OCI-LY3 (cell line): ENCODE data around the gene FBXW10B.
"Not testable (repeated sequence)": the region's sequence is repeated elsewhere in the genome, so short reads cannot be mapped to it uniquely, and the experiment has no call there.

Experiments
- H2AFZ ChIP-seq: fragments of 200-600, 300-600 bp; shearing (Covaris generic); 2 replicates; pipeline ENCODE4 v1.6.0; 2014; ENCODE audit warnings: antibody characterized with exemption, low read depth, low read length
- H3K27ac ChIP-seq: fragments of 200-600, 300-600 bp; sonication (generic); 2 replicates; pipeline ENCODE4 v1.5.1; 2014; ENCODE audit warnings: mild to moderate bottlenecking, low read length, moderate library complexity, mixed read lengths
- H3K27me3 ChIP-seq: fragments of 200-600, 300-600 bp; sonication (generic); 2 replicates; pipeline ENCODE4 v1.6.1; 2014; ENCODE audit warnings: low read depth, low read length, mixed read lengths
- H3K36me3 ChIP-seq: fragments of 200-600, 300-600 bp; sonication (generic); replicated peaks from 2 replicates; pipeline ENCODE3; 2014; ENCODE audit warnings: low read depth, low read length, mixed read lengths
- H3K4me1 ChIP-seq: fragments of 300-600, 200-600 bp; sonication (generic); 2 replicates; pipeline ENCODE4 v1.6.1; 2014; ENCODE audit warnings: low read length, mixed read lengths
- H3K4me2 ChIP-seq: fragments of 200-600, 300-600 bp; sonication (generic); 2 replicates; pipeline ENCODE4 v1.6.1; 2014; ENCODE audit warnings: low read length, mixed read lengths
- H3K4me3 ChIP-seq: fragments of 300-600, 200-600 bp; sonication (generic); 2 replicates; pipeline ENCODE4 v1.5.1; 2014; ENCODE audit warnings: antibody characterized with exemption, mild to moderate bottlenecking, low read length, moderate library complexity
- H3K79me2 ChIP-seq: fragments of 300-600, 200-600 bp; shearing (Covaris generic); 2 replicates; pipeline ENCODE4 v1.6.1; 2014; ENCODE audit warnings: mild to moderate bottlenecking, low read length, mixed read lengths
- H3K9ac ChIP-seq: fragments of 300-600, 200-600 bp; shearing (Covaris generic); 2 replicates; pipeline ENCODE4 v1.6.0; 2014; ENCODE audit warnings: mild to moderate bottlenecking, low read length, moderate library complexity
- H3K9me3 ChIP-seq: fragments of 200-600, 300-600 bp; shearing (Covaris generic); 2 replicates; pipeline ENCODE4 v1.6.1; 2014; ENCODE audit warnings: low read length, mixed read lengths; ENCODE audit not compliant: insufficient read depth
- H4K20me1 ChIP-seq: fragments of 200-600, 300-600 bp; sonication (generic); 2 replicates; pipeline ENCODE4 v1.6.1; 2016; ENCODE audit warnings: low read length, mixed read lengths; ENCODE audit not compliant: insufficient read depth
- EZH2phosphoT487 ChIP-seq: fragments of 200-600 bp; shearing (Covaris generic); IDR thresholded peaks from 2 replicates; pipeline ENCODE4 v1.6.1; 2018; ENCODE audit warnings: antibody characterized with exemption, mixed run types, low read depth
- TF ChIP-seq, protein P1 (sequence below): fragments of 200-600, 300-600 bp; sonication (generic); IDR thresholded peaks from 2 replicates; pipeline ENCODE4 v1.5.1; 2014; ENCODE audit warnings: antibody characterized with exemption, low read length, low read depth

FBXW10B gene

DNA sequence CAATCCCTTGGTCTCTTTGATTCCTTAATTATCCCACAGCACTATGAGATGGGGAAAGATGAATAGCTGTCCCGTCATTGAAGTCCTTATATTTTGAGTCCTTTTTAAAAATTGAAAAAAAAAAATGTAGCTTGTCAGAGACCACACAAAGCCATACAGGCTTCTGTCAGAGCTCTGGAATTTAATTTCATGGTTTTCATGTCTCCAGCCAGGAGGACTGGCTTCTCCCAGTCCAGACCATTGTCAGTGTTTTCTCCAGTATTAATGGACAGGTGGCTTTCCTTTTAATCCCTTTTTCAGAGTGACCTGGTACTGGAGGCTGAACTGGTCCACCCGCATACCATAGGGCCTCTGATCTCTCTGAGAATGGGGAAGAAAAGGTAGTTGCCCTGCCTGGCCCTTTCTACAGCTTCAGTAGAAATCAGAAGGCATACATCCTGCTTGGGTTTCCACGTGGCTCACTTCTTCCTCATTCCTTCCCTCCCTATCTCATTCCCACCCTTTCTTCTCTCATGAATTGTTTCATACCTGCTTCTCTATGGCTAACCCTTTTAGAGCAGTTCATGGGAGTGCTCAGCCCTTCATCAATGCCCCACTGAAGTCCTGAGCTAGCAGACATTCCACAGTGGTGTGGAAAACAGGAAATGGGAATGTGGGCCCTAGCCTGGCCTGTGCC, 35.5 kb upstream of the FBXW10B start:
- Histone ChIP-seq H3K79me2 (no peaks in the 10 kb centered on the region), H3K4me2 (no peak overlapping the region), H3K27me3 (no peaks in the 10 kb centered on the region), H3K4me1 (no peaks in the 10 kb centered on the region), H3K4me3 (no peak overlapping the region), H3K9me3 (no peaks in the 10 kb centered on the region), H3K36me3 (no peaks in the 10 kb centered on the region), H2AFZ (no peak overlapping the region), H4K20me1 (no peaks in the 10 kb centered on the region), H3K9ac (no peak overlapping the region), H3K27ac (no peak overlapping the region)
- TF ChIP-seq, protein P1, sequence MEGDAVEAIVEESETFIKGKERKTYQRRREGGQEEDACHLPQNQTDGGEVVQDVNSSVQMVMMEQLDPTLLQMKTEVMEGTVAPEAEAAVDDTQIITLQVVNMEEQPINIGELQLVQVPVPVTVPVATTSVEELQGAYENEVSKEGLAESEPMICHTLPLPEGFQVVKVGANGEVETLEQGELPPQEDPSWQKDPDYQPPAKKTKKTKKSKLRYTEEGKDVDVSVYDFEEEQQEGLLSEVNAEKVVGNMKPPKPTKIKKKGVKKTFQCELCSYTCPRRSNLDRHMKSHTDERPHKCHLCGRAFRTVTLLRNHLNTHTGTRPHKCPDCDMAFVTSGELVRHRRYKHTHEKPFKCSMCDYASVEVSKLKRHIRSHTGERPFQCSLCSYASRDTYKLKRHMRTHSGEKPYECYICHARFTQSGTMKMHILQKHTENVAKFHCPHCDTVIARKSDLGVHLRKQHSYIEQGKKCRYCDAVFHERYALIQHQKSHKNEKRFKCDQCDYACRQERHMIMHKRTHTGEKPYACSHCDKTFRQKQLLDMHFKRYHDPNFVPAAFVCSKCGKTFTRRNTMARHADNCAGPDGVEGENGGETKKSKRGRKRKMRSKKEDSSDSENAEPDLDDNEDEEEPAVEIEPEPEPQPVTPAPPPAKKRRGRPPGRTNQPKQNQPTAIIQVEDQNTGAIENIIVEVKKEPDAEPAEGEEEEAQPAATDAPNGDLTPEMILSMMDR, result no peak
- no peak for TF ChIP-seq EZH2phosphoT487

DNA sequence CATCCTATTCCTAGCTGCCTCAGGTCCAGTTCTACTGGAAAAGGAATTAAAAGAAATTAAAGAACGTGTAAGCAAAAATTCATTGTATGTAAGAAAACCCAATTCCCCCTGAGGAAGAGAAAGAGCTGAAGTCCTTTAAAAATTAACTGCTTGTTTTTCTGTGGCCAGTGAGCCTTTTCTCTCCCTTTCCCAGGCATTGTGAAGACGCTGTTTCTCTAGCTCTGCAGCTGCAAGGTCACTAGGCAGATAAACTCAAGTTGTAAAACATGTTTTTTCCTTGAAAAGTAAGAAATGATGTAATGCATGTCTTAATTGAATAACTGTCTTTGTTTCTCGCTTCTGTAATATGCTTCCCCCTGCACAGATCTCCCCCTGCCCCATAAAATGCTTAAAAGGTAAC, 34.9 kb upstream of the FBXW10B start:
- H3K79me2 ChIP-seq, H3K9ac ChIP-seq, H3K27ac ChIP-seq, H4K20me1 ChIP-seq, H3K4me3 ChIP-seq, H3K27me3 ChIP-seq, H3K9me3 ChIP-seq, H3K4me1 ChIP-seq, H3K36me3 ChIP-seq, H2AFZ ChIP-seq, H3K4me2 ChIP-seq: not testable (repeated sequence)

DNA sequence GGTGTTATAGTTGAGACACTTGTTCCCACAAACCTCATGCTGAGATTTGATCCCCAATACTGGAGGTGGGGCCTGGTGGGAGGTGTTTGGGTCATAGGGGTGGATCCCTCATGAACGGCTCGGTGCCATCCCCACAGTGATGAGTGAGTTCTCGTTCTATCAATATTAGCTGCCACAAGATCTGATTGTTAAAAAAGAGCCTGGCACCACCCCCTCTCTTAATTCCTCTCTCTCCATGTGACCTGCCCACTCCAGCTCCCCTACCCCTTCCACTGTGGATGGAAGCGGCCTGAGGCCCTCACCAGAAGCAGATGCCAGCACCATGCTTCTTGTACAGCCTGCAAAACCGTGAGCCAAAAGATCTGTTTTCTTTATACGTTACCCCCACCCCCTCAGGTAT, 33.5 kb upstream of the FBXW10B start:
- Histone ChIP-seq H3K27me3 (no peaks in the 10 kb centered on the region), H3K4me2 (no peak overlapping the region), H3K27ac (no peak overlapping the region), H3K79me2 (no peaks in the 10 kb centered on the region), H3K4me1 (no peaks in the 10 kb centered on the region), H3K4me3 (no peak overlapping the region), H4K20me1 (no peaks in the 10 kb centered on the region), H3K9me3 (no peaks in the 10 kb centered on the region), H3K9ac (no peak overlapping the region), H3K36me3 (no peaks in the 10 kb centered on the region), H2AFZ (no peak overlapping the region)
- TF ChIP-seq, protein P1, result no peak
- no peak for TF ChIP-seq EZH2phosphoT487

DNA sequence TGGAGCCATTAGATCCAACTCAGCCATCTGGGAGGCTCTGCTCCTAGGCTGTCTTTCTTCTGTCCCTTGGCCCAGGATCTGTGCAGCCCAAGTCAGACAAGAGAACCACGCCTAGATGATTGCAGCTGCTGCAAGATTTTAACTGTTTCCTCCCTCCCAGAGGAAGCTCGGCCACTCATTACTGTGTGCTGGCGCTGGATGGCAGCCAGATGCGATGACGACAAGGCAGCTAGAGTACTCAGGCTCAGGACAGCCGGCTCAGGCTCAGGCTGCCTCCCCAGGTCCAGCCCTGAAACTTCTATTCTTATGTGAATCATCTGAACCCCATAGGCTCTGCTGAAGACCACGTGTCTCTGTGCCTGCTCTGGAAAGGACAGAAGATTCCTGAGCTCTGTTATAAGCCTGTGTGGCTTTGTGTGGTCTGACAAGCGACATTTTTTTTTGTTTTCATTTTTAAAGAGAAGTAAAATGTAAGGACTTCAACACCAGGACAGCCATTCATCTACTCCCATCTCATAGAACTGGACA, 32.1 kb upstream of the FBXW10B start:
- no peaks in the 10 kb centered on the region for H3K9me3 ChIP-seq
- TF ChIP-seq EZH2phosphoT487, result no peak
- TF ChIP-seq, protein P1, result no peak
- H3K4me1 ChIP-seq, result no peaks in the 10 kb centered on the region
- no peak overlapping the region for H3K4me2 ChIP-seq
- no peaks in the 10 kb centered on the region for H3K36me3 ChIP-seq
- no peak overlapping the region for H2AFZ ChIP-seq
- no peaks in the 10 kb centered on the region for H3K79me2 ChIP-seq
- H3K27ac ChIP-seq, result no peak overlapping the region
- no peaks in the 10 kb centered on the region for H3K27me3 ChIP-seq
- H3K9ac ChIP-seq, result no peak overlapping the region
- H3K4me3 ChIP-seq, result no peak overlapping the region
- H4K20me1 ChIP-seq, result no peaks in the 10 kb centered on the region
